Right lobe of liver (tissue), 6 donors: Measurements from ENCODE around the gene KDM4B. TPM values are rescaled to one million over a fixed set of nuclear protein-coding genes. Genes with fewer than 3 reads are reported as not detected.

ENCODE experiments used
- ATAC-seq, 4 donors: fragments of 200-7000 bp; cut with Tn5 transposase; one replicate each; pipeline ENCODE4 v1.9.1; 2020; ENCODE audit warnings: mild to moderate bottlenecking in 4 of 4, moderate library complexity in 4 of 4
- DNase-seq, 3 donors: peaks; one replicate each; pipeline ENCODE4 v3.0.0-alpha.2; 2020
- H3K27ac ChIP-seq, 3 donors: fragments of 200-600 bp; one replicate each; pipeline ENCODE4 v1.8.0; 2022
- H3K27me3 ChIP-seq, 2 donors: fragments of 200-600 bp; one replicate each; pipeline ENCODE4 v1.8.0; 2022
- H3K36me3 ChIP-seq, 4 donors: fragments of 200-600 bp; sonication (generic) in 1 of 4; one replicate each; pipeline versions ENCODE4 v1.5.1 to v1.8.0; 2017 to 2022; ENCODE audit warnings: control low read depth in 1 of 4
- H3K4me1 ChIP-seq, 4 donors: fragments of 200-600 bp; sonication (generic) in 1 of 4; one replicate each; pipeline versions ENCODE4 v1.5.1 to v1.8.0; 2017 to 2022; ENCODE audit warnings: control low read depth in 1 of 4
- H3K4me3 ChIP-seq, 3 donors: fragments of 200-600 bp; one replicate each; pipeline ENCODE4 v1.8.0; 2022
- H3K9me3 ChIP-seq, 4 donors: fragments of 200-600 bp; sonication (generic) in 1 of 4; one replicate each; pipeline versions ENCODE4 v1.5.1 to v1.8.0; 2017 to 2022; ENCODE audit warnings: control low read depth in 1 of 4
- CTCF ChIP-seq, 4 donors: fragments of 200-600 bp in 3 of 4; fragments of 450-650 bp in 1 of 4; IDR thresholded peaks; one replicate each; pipeline versions ENCODE4 v1.5.1 to v1.8.0; 2016 to 2022; ENCODE audit warnings: antibody characterized with exemption in 4 of 4, mild to moderate bottlenecking in 2 of 4
- POLR2A ChIP-seq: fragments of 450-650 bp; IDR thresholded peaks from one replicate; pipeline ENCODE4 v1.6.1; 2017; ENCODE audit warnings: antibody characterized with exemption, mild to moderate bottlenecking
- WGBS: methylation state at CpG from one replicate; pipeline ENCODE4 v1.1.6; 2018; ENCODE audit warnings: low coverage, low lambda C conversion rate; ENCODE audit not compliant: insufficient coverage; ENCODE audit errors: missing lambda C conversion rate; 5-methylcytosine and 5-hydroxymethylcytosine counted together
- intact Hi-C, 2 donors: fragments of 100-400 bp; cut with DNase I; formaldehyde crosslinking; loops; one replicate each; pipeline versions ENCODE4 v1.11.2 to v1.14.1; 2022
- total RNA-seq, 6 experiments: library from RNA; depleted of rRNA in 2 of 6; stranded (reverse); fragments of >200 nt in 2 of 6; fragmentation: NEBNext Ultra II Directional in 3 of 6; extraction: Animal tissue kit (Norgen Biotek cat#: 25700) in 3 of 6; gene quantifications; one replicate each; pipeline versions ENCODE4 v1.1.0 to v1.2.4, GENCODE V29; 2016 to 2023
- donor health status: DM: no; HTN: yes; CAD: no.
- donor health status: DM: no; HTN: no; CAD: no.
- donor health status: DM: no; HTN: no; CAD: no.
- donor health status: DM: no; HTN: yes; CAD: no.
- donor health status: DM: no; HTN: yes; CAD: no.

Gene KDM4B
- total RNA-seq, 6 experiments from 2014 or later = 14.2 to 36.9 (median 29.1) TPM

GRCh38 chr19:5106191-5106726 is 137.3 kb downstream of the KDM4B start:
- H3K27me3 ChIP-seq = no peaks in the 10 kb centered on the region
- TF ChIP-seq CTCF (IDR thresholded peaks at IDR 0.05) (no peak), POLR2A (no peak)
- H3K4me1 ChIP-seq = peaks cover 0 to 31% (median 11%) of the 10 kb centered on the region in 4 donors
- no peak overlapping the region for H3K4me3 ChIP-seq
- H3K36me3 ChIP-seq = no peaks in the 10 kb centered on the region
- intact Hi-C loops = no loop called here
- 96% methylated on average over 11 of the region's 23 CpGs for WGBS
- H3K9me3 ChIP-seq = no peaks in the 10 kb centered on the region
- no peak overlapping the region for H3K27ac ChIP-seq
- DNase-seq = no peak
- ATAC-seq = no peak

GRCh38 chr19:5106971-5107370 is 138.1 kb downstream of the KDM4B start:
- Histone ChIP-seq H3K4me3 (no peak overlapping the region), H3K27me3 (no peaks in the 10 kb centered on the region), H3K27ac (no peak overlapping the region), H3K4me1 (peaks cover 0 to 31% (median 11%) of the 10 kb centered on the region in 4 donors), H3K36me3 (peaks cover 0 to 6% (median 0%) of the 10 kb centered on the region in 4 donors), H3K9me3 (no peaks in the 10 kb centered on the region)
- intact Hi-C loops = no loop called here
- no peak for TF ChIP-seq CTCF (IDR thresholded peaks at IDR 0.05)
- no peak for TF ChIP-seq POLR2A
- no CpG with 5 or more reads among the region's 19 CpGs for WGBS
- ATAC-seq (no peak), DNase-seq (no peak)

- no peaks in the 10 kb centered on the region for H3K9me3 ChIP-seq
- intact Hi-C loops = no loop called here
- H3K36me3 ChIP-seq = peaks cover 0 to 11% (median 0%) of the 10 kb centered on the region in 4 donors
- ATAC-seq (no peak), DNase-seq (no peak)
- H3K4me3 ChIP-seq = no peak overlapping the region
- H3K27ac ChIP-seq = no peak overlapping the region
- 56% methylated on average over 4 of the region's 21 CpGs for WGBS
- peaks cover 0 to 30% (median 10%) of the 10 kb centered on the region in 4 donors for H3K4me1 ChIP-seq
- TF ChIP-seq POLR2A = no peak
- no peak for TF ChIP-seq CTCF (IDR thresholded peaks at IDR 0.05)
- no peaks in the 10 kb centered on the region for H3K27me3 ChIP-seq
Measured at GRCh38 chr19:5107432-5108122, 138.7 kb downstream of the KDM4B start.

GRCh38 chr19:5108123-5108596 is 139.2 kb downstream of the KDM4B start:
- DNase-seq = no peak
- no peak overlapping the region for H3K27ac ChIP-seq
- no peaks in the 10 kb centered on the region for H3K27me3 ChIP-seq
- WGBS = 82% methylated on average over 9 of the region's 12 CpGs
- TF ChIP-seq POLR2A = no peak
- TF ChIP-seq CTCF (IDR thresholded peaks at IDR 0.05) = no peak
- no peaks in the 10 kb centered on the region for H3K9me3 ChIP-seq
- H3K4me3 ChIP-seq = no peak overlapping the region
- intact Hi-C loops = no loop called here
- no peak for ATAC-seq
- H3K36me3 ChIP-seq = peaks cover 0 to 12% (median 0%) of the 10 kb centered on the region in 4 donors
- peaks cover 0 to 25% (median 8%) of the 10 kb centered on the region in 4 donors for H3K4me1 ChIP-seq
